ENCODE measurements around the gene ICAM1.

The ICAM1 gene

GRCh38 chr19:10325732-10326131 is 54.8 kb downstream of the ICAM1 start:
- no peak overlapping the region for H3K27ac ChIP-seq
- no peak for TF ChIP-seq CTCF (conservative IDR thresholded peaks at IDR 0.05)
- TF ChIP-seq ZFX (IDR thresholded peaks at IDR 0.05): no peak

GRCh38 chr19:10327793-10328192 is 56.9 kb downstream of the ICAM1 start:
- no peak overlapping the region for H3K27ac ChIP-seq
- no peak for TF ChIP-seq ZFX (IDR thresholded peaks at IDR 0.05)
- TF ChIP-seq CTCF (conservative IDR thresholded peaks at IDR 0.05): no peak

- no peak overlapping the region for H3K27ac ChIP-seq
- TF ChIP-seq CTCF (conservative IDR thresholded peaks at IDR 0.05): no peak
- TF ChIP-seq ZFX (IDR thresholded peaks at IDR 0.05): no peak
These were observed 57.9 kb downstream of the ICAM1 start for GRCh38 chr19:10328558-10329429.

- no peak for TF ChIP-seq CTCF (conservative IDR thresholded peaks at IDR 0.05)
- no peak overlapping the region for H3K27ac ChIP-seq
These were observed 58.6 kb downstream of the ICAM1 start for GRCh38 chr19:10329555-10329954.

- H3K27ac ChIP-seq: peak overlapping the region; percentile 84
- no peak for TF ChIP-seq CTCF (conservative IDR thresholded peaks at IDR 0.05)
- no peak for TF ChIP-seq ZFX (IDR thresholded peaks at IDR 0.05)
These were observed 61.4 kb downstream of the ICAM1 start for GRCh38 chr19:10332158-10332964.

GRCh38 chr19:10332965-10333757 is 62.2 kb downstream of the ICAM1 start, which contains the start of gene RAVER1:
Gene RAVER1, minus strand, starts transcription at chr19:10333529. Its CDS starts 22 bp downstream, at chr19:10333507.
- TF ChIP-seq CTCF (conservative IDR thresholded peaks at IDR 0.05) (no peak), ZFX (IDR thresholded peaks at IDR 0.05) (peak; percentile 23; the same call in 1 of the 2 replicates)
- peak within 1 kb of the TSS; percentile 84 for H3K27ac ChIP-seq
